Endodermal cell (in vitro differentiated cells): ENCODE results near the gene EBP. TPM values are rescaled to one million over a fixed set of nuclear protein-coding genes. Genes with fewer than 3 reads are reported as not detected.

Experiments
- DNase-seq: peaks from one replicate; pipeline ENCODE4 v3.0.0-alpha.2; 2017
- H3K27ac ChIP-seq: 2 replicates; pipeline ENCODE4 v1.5.1; 2013; ENCODE audit warnings: mild to moderate bottlenecking, low read depth, low read length, moderate library complexity
- H3K27me3 ChIP-seq: 2 replicates; pipeline ENCODE4 v1.6.1; 2013; ENCODE audit warnings: mild to moderate bottlenecking, low read length, moderate library complexity; ENCODE audit not compliant: insufficient read depth, control insufficient read depth, poor library complexity, severe bottlenecking
- H3K36me3 ChIP-seq: 2 replicates; pipeline ENCODE4 v1.7.0; 2013; ENCODE audit warnings: mild to moderate bottlenecking, low read length, moderate library complexity; ENCODE audit not compliant: control insufficient read depth, insufficient read depth
- H3K4me1 ChIP-seq: one replicate; pipeline ENCODE4 v1.7.0; 2013; ENCODE audit warnings: low read length; ENCODE audit not compliant: control insufficient read depth, insufficient read depth
- H3K4me3 ChIP-seq: 2 replicates; pipeline ENCODE4 v1.5.1; 2013; ENCODE audit warnings: mild to moderate bottlenecking, low read length, moderate library complexity
- H3K9ac ChIP-seq: 2 replicates; pipeline ENCODE4 v1.6.1; 2013; ENCODE audit warnings: mild to moderate bottlenecking, low read length, moderate library complexity; ENCODE audit not compliant: poor library complexity, severe bottlenecking; ENCODE audit errors: extremely low read depth
- H3K9me3 ChIP-seq: 2 replicates; pipeline ENCODE4 v1.6.1; 2013; ENCODE audit warnings: mild to moderate bottlenecking, low read length, moderate library complexity; ENCODE audit not compliant: control insufficient read depth
- H3K27ac Mint-ChIP-seq: 2 replicates; pipeline ENCODE4 v1.8.0; 2020; ENCODE audit warnings: mixed read lengths
- H3K27me3 Mint-ChIP-seq: 2 replicates; pipeline ENCODE4 v1.8.0; 2021; ENCODE audit warnings: mild to moderate bottlenecking, mixed read lengths; ENCODE audit not compliant: insufficient read depth
- H3K36me3 Mint-ChIP-seq: 2 replicates; pipeline ENCODE4 v1.8.0; 2020; ENCODE audit warnings: low read depth, mixed read lengths
- H3K4me1 Mint-ChIP-seq: 2 replicates; pipeline ENCODE4 v1.8.0; 2020; ENCODE audit warnings: mixed read lengths
- H3K4me3 Mint-ChIP-seq: 2 replicates; pipeline ENCODE4 v1.8.0; 2020; ENCODE audit warnings: mild to moderate bottlenecking, moderate library complexity, mixed read lengths
- H3K9me3 Mint-ChIP-seq: 2 replicates; pipeline ENCODE4 v1.8.0; 2020; ENCODE audit warnings: mild to moderate bottlenecking, mixed read lengths
- WGBS, 2 experiments: methylation state at CpG; one replicate each; pipeline versions ENCODE4 v1.1.5 to v1.1.7; 2013; ENCODE audit warnings: missing lambda C conversion rate in 2 of 2, mixed read lengths in 1 of 2; ENCODE audit not compliant: insufficient coverage in 1 of 2, insufficient read length in 1 of 2; 5-methylcytosine and 5-hydroxymethylcytosine counted together
- total RNA-seq, 2 donors: library from RNA; stranded (reverse); fragmentation: NEBNext Ultra II Directional in 1 of 2; extraction: Animal tissue kit (Norgen Biotek cat#: 25700) in 1 of 2; gene quantifications; 2 replicates in 1 of 2; 3 replicates in 1 of 2; pipeline ENCODE4 v1.2.1, GENCODE V29; 2021
- TF ChIP-seq, protein P1 (sequence below): fragments of 200-600 bp; sonication (generic); conservative IDR thresholded peaks from 2 replicates; pipeline ENCODE4 v1.5.0; 2021; ENCODE audit warnings: antibody characterized with exemption, mild to moderate bottlenecking

EBP gene
- total RNA-seq, 2 donors from 2014 or later, result 105 to 119 TPM

DNA sequence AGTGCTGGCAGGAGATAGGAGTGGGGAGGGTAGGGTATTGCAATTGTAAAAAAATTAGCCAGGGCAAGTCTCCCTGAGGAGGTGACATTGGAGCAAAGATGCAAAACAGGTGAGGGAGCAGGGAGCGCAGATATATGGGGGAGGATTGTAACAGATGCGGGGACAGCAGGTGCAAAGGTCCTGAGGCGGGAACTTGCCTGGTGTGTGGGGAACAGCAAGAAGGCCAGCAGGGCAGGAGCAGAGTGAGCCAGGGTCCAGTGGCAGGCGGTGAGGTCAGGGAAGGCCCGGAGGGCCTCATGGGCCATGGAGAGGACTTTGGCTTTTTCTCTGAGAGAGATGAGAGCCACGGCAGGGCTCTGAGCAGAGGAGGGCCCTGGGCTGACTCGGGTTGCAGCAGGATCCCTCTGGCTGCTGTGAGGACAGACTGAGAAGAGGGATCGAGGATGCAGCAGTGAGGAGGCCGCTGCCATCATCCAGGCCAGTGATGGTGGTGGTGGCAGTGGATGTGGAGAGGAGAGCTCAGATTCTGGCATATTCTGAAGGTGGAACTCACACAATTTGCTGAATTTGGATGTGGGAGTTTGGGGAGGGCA, 6.6 kb upstream of the EBP start:
- no peak overlapping the region for H3K4me3 Mint-ChIP-seq
- WGBS, 2 experiments, result 90 to 100% methylated on average over 2 to 9 of the region's 9 CpGs
- H3K9me3 Mint-ChIP-seq, result peaks cover 61% of the 10 kb centered on the region
- H3K27ac ChIP-seq, result no peak overlapping the region
- no peak overlapping the region for H3K27ac Mint-ChIP-seq
- H3K36me3 Mint-ChIP-seq, result peaks cover 21% of the 10 kb centered on the region
- TF ChIP-seq, protein P1, sequence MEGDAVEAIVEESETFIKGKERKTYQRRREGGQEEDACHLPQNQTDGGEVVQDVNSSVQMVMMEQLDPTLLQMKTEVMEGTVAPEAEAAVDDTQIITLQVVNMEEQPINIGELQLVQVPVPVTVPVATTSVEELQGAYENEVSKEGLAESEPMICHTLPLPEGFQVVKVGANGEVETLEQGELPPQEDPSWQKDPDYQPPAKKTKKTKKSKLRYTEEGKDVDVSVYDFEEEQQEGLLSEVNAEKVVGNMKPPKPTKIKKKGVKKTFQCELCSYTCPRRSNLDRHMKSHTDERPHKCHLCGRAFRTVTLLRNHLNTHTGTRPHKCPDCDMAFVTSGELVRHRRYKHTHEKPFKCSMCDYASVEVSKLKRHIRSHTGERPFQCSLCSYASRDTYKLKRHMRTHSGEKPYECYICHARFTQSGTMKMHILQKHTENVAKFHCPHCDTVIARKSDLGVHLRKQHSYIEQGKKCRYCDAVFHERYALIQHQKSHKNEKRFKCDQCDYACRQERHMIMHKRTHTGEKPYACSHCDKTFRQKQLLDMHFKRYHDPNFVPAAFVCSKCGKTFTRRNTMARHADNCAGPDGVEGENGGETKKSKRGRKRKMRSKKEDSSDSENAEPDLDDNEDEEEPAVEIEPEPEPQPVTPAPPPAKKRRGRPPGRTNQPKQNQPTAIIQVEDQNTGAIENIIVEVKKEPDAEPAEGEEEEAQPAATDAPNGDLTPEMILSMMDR, result no peak
- peaks cover under 1% of the 10 kb centered on the region for H3K4me1 Mint-ChIP-seq
- DNase-seq, result no peak
- no peaks in the 10 kb centered on the region for H3K27me3 Mint-ChIP-seq
- no peak overlapping the region for H3K9ac ChIP-seq
- no peak overlapping the region for H3K4me3 ChIP-seq
- no peaks in the 10 kb centered on the region for H3K9me3 ChIP-seq
- no peaks in the 10 kb centered on the region for H3K27me3 ChIP-seq
- no peaks in the 10 kb centered on the region for H3K4me1 ChIP-seq
- H3K36me3 ChIP-seq, result peaks cover 55% of the 10 kb centered on the region

- Histone ChIP-seq H3K9me3 (no peaks in the 10 kb centered on the region), H3K36me3 (peaks cover 49% of the 10 kb centered on the region), H3K4me3 (no peak overlapping the region), H3K27me3 (no peaks in the 10 kb centered on the region), H3K4me1 (no peaks in the 10 kb centered on the region), H3K9ac (no peak overlapping the region), H3K27ac (no peak overlapping the region)
- Mint-ChIP-seq H3K9me3 (peaks cover 64% of the 10 kb centered on the region), H3K4me1 (no peaks in the 10 kb centered on the region), H3K27me3 (no peaks in the 10 kb centered on the region), H3K36me3 (peaks cover 18% of the 10 kb centered on the region), H3K27ac (no peak overlapping the region), H3K4me3 (no peak overlapping the region)
- no peak for DNase-seq
- WGBS, 2 experiments, result 98 to 100% methylated on average over 4 to 8 of the region's 10 CpGs
- TF ChIP-seq, protein P1, result no peak
Measured at GRCh38 chrX:48515842-48516241, 5.8 kb upstream of the EBP start.

- H3K27ac Mint-ChIP-seq, result no peak overlapping the region
- H3K36me3 ChIP-seq, result peaks cover 49% of the 10 kb centered on the region
Measured at GRCh38 chrX:48516285-48516684, 5.3 kb upstream of the EBP start.

More at GRCh38 chrX:48516285-48516684, 5.3 kb upstream of the EBP start:
- DNase-seq, result no peak
- H3K27me3 Mint-ChIP-seq, result no peaks in the 10 kb centered on the region
- Histone ChIP-seq H3K9ac (no peak overlapping the region), H3K27ac (no peak overlapping the region), H3K27me3 (no peaks in the 10 kb centered on the region), H3K4me3 (no peak overlapping the region), H3K4me1 (no peaks in the 10 kb centered on the region), H3K9me3 (no peaks in the 10 kb centered on the region)
- H3K4me1 Mint-ChIP-seq, result no peaks in the 10 kb centered on the region
- WGBS, 2 experiments, result 94 to 96% methylated on average over 3 to 10 of the region's 10 CpGs
- no peak overlapping the region for H3K4me3 Mint-ChIP-seq
- peaks cover 64% of the 10 kb centered on the region for H3K9me3 Mint-ChIP-seq
- TF ChIP-seq, protein P1, result no peak
- H3K36me3 Mint-ChIP-seq, result peaks cover 18% of the 10 kb centered on the region
